ENCODE results near the gene ZNF700. TPM values are rescaled to one million over a fixed set of nuclear protein-coding genes. Genes with fewer than 3 reads are reported as not detected.

Gene ZNF700
- total and polyA plus RNA-seq, 9 of the 15 experiments (the other 6 are each of a cell fraction or from before 2014, with no cell fraction given): 10.3 to 24.7 (median 14.1) TPM

- Histone ChIP-seq H3K27ac (ENCODE audit: extremely low read depth, low read depth, low read length) (no peak overlapping the region), H3K9ac (ENCODE audit: insufficient read depth in 1 of 2, low read depth in 2 of 2, low read length in 2 of 2) (no peak overlapping the region), H4K20me1 (replicated peaks; ENCODE audit: control insufficient read depth, insufficient read depth, low read length) (no peaks in the 10 kb centered on the region), H3K27me3 (ENCODE audit: control insufficient read depth in 2 of 2, insufficient read depth in 2 of 2, low read length in 2 of 2) (no peaks in the 10 kb centered on the region), H3K9me1 (ENCODE audit: control insufficient read depth, insufficient read depth, low read length) (no peaks in the 10 kb centered on the region), H3K36me3 (ENCODE audit: control insufficient read depth, insufficient read depth, low read length) (no peaks in the 10 kb centered on the region), H3K4me2 (ENCODE audit: insufficient read depth, low read length) (no peak overlapping the region), H3K79me2 (ENCODE audit: control insufficient read depth, insufficient read depth, low read length) (no peaks in the 10 kb centered on the region), H3K9me3 (replicated peaks; ENCODE audit: control insufficient read depth, insufficient read depth, low read depth, low read length) (no peaks in the 10 kb centered on the region; the same call in 1 of the 2 replicates), H3K4me1 (replicated peaks in 1 of 2; ENCODE audit: control insufficient read depth in 2 of 2, insufficient read depth in 2 of 2, low read length in 2 of 2) (peaks cover 0 to 7% of the 10 kb centered on the region in 2 experiments; a peak in 2 of 5 replicates), H2AFZ (ENCODE audit: low read depth, low read length) (no peak overlapping the region), H3K4me3 (no peak overlapping the region)
- ATAC-seq (peak; percentile 95), DNase-seq (ENCODE audit: extremely low read depth in 1 of 4, low spot score in 3 of 4) (peak; percentile 52 to 70 (median 61)), FAIRE-seq (peak; percentile 77)
- TF ChIP-seq RAD21 (CRISPR knock-in tag; conservative IDR thresholded peaks at IDR 0.05 in 1 of 2, IDR thresholded peaks at IDR 0.05 in 1 of 2) (peak in 1 of 2 experiments; percentile 51; a peak in 2 of 4 replicates), ZNF3 (CRISPR knock-in tag; IDR thresholded peaks at IDR 0.05) (no peak), CTCF (IDR thresholded peaks at IDR 0.05 in 2 of 3, conservative IDR thresholded peaks at IDR 0.05 in 1 of 3; ENCODE audit: insufficient read depth in 2 of 3, low read depth in 1 of 3, low read length in 3 of 3) (peak; percentile 69 to 81 (median 70)), REST (IDR thresholded peaks at IDR 0.05; ENCODE audit: borderline replicate concordance) (peak; percentile 40; the same call in 1 of the 2 replicates), REST (CRISPR knock-in tag; IDR thresholded peaks at IDR 0.05; ENCODE audit: low read depth) (no peak)
- 7% methylated on average over 26 of the region's 26 CpGs for WGBS (ENCODE audit: insufficient coverage, low coverage, missing lambda C conversion rate)
- ChIA-PET CTCF (ENCODE audit: low intra/inter-chr PET ratio) (no interaction called here), POLR2A (interaction anchor here (1.0 kb wide), 2 partner anchors 59 to 177 kb away, joined by 3 to 5 read pairs; partner anchors contain the start of gene ZNF20)
- in situ Hi-C loops (cut with MboI): no loop called here
- no TSS peak for BruUV-seq (replicated peaks)
- intact Hi-C loops (cut with micrococcal nuclease): loop anchor here (1.0 kb wide), 1 partner anchor 178 kb away; no protein-coding TSS in a partner anchor
Observed at GRCh38 chr19:11963566-11964355, 38.9 kb downstream of the ZNF700 start.
